K562 (cell line): Measurements from ENCODE around the gene FKRP.

Experiments used
- ATF1 ChIP-seq, 2 experiments: fragments of 450-650 bp in 1 of 2; IDR thresholded peaks; 2 replicates each; pipeline ENCODE4 v1.6.1; 2016; ENCODE audit warnings: missing compliant biosample characterization in 1 of 2, missing genetic modification characterization in 1 of 2
- ESRRA ChIP-seq: fragments of 450-650 bp; IDR thresholded peaks from 2 replicates; pipeline ENCODE4 v1.6.1; 2014; ENCODE audit warnings: low read depth, mild to moderate bottlenecking, moderate library complexity, borderline replicate concordance
- HCFC1 ChIP-seq: IDR thresholded peaks from 2 replicates; pipeline ENCODE4 v1.6.1; 2012; ENCODE audit warnings: low read depth, low read length, improper control_type of control experiment
- JUND ChIP-seq, 2 experiments: IDR thresholded peaks; 2 replicates in 1 of 2; 3 replicates in 1 of 2; pipeline ENCODE4 v1.6.1; 2011; ENCODE audit warnings: borderline replicate concordance in 2 of 2, low read depth in 2 of 2, low read length in 2 of 2, improper control_type of control experiment in 1 of 2, missing biosample characterization in 1 of 2, missing genetic modification characterization in 1 of 2, missing genetic modification reagents in 1 of 2
- KAT7 ChIP-seq: sonication (generic); formaldehyde crosslinking; IDR thresholded peaks from 2 replicates; pipeline ENCODE4 v1.8.0; 2022; ENCODE audit warnings: missing genetic modification reagents, mild to moderate bottlenecking, borderline replicate concordance
- TAF1 ChIP-seq: IDR thresholded peaks from 2 replicates; pipeline ENCODE4 v1.6.1; 2011; ENCODE audit warnings: mild to moderate bottlenecking, low read length, moderate library complexity; ENCODE audit not compliant: insufficient read depth, control insufficient read depth, severe bottlenecking; ENCODE audit errors: extremely low read depth
- TBP ChIP-seq: optimal IDR thresholded peaks from 2 replicates; pipeline ENCODE3; 2011; ENCODE audit warnings: low read depth, low read length, improper control_type of control experiment
- ZBTB1 ChIP-seq: sonication (generic); formaldehyde crosslinking; IDR thresholded peaks from 2 replicates; pipeline ENCODE4 v1.8.1; 2023; ENCODE audit warnings: missing genetic modification reagents, low read depth, mild to moderate bottlenecking, borderline replicate concordance
- ZFP1 ChIP-seq: fragments of 450-650 bp; formaldehyde crosslinking; IDR thresholded peaks from 2 replicates; pipeline ENCODE4 v1.4.0; 2020; ENCODE audit warnings: mild to moderate bottlenecking, mixed read lengths
- TF ChIP-seq, protein P1 (sequence below): fragments of 150-350 bp; IDR thresholded peaks from 2 replicates; pipeline ENCODE4 v1.6.1; 2014; ENCODE audit warnings: low read depth, mild to moderate bottlenecking, low read length, borderline replicate concordance
- TF ChIP-seq, protein P2 (sequence below), 2 experiments: fragments of 450-650 bp in 1 of 2; sonication (generic) in 1 of 2; formaldehyde crosslinking in 1 of 2; IDR thresholded peaks; 2 replicates each; pipeline versions ENCODE4 v1.7.1 to v1.9.0; 2016 to 2022; ENCODE audit warnings: inconsistent platforms in 1 of 2, mild to moderate bottlenecking in 1 of 2, missing genetic modification reagents in 1 of 2
- TF ChIP-seq, protein P3 (sequence below), 3 experiments: IDR thresholded peaks in 2 of 3; conservative IDR thresholded peaks in 1 of 3; 2 replicates each; pipeline ENCODE4 v1.5.1; 2011 to 2012; ENCODE audit warnings: low read length in 3 of 3, mild to moderate bottlenecking in 3 of 3, control low read depth in 2 of 3, improper control_type of control experiment in 1 of 3, inconsistent platforms in 1 of 3, low read depth in 1 of 3, mixed read lengths in 1 of 3, moderate library complexity in 1 of 3; ENCODE audit not compliant: insufficient read depth in 2 of 3

DNA sequence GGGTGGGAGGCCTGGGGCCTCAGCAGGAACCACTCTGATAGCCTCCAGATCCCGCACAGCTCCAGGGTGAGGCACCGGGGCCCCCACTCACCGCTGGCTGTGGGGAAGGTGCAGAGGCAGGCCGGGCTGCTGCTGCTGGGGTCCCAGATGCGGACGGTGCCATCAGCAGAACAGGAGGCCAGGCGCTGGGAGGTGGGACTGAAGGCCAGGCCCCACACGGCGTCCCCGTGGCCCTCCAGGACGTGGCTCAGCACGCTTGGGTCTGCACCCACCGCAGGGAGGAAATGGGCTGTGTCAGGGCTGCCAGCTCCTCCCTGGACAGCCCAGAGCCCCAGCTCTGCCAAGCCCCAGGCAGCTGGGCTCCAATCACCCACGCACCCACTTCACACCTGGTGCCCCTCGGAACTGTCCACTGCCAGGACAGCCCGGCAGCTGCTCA lies 22.8 kb upstream of the FKRP start:
- TF ChIP-seq TBP, result no peak
- TF ChIP-seq TAF1, result no peak
- no peak for TF ChIP-seq ZFP1 (CRISPR knock-in tag)
- TF ChIP-seq, protein P1, sequence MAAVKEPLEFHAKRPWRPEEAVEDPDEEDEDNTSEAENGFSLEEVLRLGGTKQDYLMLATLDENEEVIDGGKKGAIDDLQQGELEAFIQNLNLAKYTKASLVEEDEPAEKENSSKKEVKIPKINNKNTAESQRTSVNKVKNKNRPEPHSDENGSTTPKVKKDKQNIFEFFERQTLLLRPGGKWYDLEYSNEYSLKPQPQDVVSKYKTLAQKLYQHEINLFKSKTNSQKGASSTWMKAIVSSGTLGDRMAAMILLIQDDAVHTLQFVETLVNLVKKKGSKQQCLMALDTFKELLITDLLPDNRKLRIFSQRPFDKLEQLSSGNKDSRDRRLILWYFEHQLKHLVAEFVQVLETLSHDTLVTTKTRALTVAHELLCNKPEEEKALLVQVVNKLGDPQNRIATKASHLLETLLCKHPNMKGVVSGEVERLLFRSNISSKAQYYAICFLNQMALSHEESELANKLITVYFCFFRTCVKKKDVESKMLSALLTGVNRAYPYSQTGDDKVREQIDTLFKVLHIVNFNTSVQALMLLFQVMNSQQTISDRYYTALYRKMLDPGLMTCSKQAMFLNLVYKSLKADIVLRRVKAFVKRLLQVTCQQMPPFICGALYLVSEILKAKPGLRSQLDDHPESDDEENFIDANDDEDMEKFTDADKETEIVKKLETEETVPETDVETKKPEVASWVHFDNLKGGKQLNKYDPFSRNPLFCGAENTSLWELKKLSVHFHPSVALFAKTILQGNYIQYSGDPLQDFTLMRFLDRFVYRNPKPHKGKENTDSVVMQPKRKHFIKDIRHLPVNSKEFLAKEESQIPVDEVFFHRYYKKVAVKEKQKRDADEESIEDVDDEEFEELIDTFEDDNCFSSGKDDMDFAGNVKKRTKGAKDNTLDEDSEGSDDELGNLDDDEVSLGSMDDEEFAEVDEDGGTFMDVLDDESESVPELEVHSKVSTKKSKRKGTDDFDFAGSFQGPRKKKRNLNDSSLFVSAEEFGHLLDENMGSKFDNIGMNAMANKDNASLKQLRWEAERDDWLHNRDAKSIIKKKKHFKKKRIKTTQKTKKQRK, result no peak
- no peak for TF ChIP-seq KAT7
- TF ChIP-seq ESRRA, result no peak
- TF ChIP-seq ATF1 (CRISPR knock-in tag; IDR thresholded peaks at IDR 0.05), result no peak
- no peak for TF ChIP-seq ATF1 (tag; IDR thresholded peaks at IDR 0.05)
- TF ChIP-seq, protein P2, sequence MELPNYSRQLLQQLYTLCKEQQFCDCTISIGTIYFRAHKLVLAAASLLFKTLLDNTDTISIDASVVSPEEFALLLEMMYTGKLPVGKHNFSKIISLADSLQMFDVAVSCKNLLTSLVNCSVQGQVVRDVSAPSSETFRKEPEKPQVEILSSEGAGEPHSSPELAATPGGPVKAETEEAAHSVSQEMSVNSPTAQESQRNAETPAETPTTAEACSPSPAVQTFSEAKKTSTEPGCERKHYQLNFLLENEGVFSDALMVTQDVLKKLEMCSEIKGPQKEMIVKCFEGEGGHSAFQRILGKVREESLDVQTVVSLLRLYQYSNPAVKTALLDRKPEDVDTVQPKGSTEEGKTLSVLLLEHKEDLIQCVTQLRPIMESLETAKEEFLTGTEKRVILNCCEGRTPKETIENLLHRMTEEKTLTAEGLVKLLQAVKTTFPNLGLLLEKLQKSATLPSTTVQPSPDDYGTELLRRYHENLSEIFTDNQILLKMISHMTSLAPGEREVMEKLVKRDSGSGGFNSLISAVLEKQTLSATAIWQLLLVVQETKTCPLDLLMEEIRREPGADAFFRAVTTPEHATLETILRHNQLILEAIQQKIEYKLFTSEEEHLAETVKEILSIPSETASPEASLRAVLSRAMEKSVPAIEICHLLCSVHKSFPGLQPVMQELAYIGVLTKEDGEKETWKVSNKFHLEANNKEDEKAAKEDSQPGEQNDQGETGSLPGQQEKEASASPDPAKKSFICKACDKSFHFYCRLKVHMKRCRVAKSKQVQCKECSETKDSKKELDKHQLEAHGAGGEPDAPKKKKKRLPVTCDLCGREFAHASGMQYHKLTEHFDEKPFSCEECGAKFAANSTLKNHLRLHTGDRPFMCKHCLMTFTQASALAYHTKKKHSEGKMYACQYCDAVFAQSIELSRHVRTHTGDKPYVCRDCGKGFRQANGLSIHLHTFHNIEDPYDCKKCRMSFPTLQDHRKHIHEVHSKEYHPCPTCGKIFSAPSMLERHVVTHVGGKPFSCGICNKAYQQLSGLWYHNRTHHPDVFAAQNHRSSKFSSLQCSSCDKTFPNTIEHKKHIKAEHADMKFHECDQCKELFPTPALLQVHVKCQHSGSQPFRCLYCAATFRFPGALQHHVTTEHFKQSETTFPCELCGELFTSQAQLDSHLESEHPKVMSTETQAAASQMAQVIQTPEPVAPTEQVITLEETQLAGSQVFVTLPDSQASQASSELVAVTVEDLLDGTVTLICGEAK (IDR thresholded peaks at IDR 0.05), result no peak
- TF ChIP-seq, protein P2 (CRISPR knock-in tag; IDR thresholded peaks at IDR 0.05), result no peak
- TF ChIP-seq, protein P3, sequence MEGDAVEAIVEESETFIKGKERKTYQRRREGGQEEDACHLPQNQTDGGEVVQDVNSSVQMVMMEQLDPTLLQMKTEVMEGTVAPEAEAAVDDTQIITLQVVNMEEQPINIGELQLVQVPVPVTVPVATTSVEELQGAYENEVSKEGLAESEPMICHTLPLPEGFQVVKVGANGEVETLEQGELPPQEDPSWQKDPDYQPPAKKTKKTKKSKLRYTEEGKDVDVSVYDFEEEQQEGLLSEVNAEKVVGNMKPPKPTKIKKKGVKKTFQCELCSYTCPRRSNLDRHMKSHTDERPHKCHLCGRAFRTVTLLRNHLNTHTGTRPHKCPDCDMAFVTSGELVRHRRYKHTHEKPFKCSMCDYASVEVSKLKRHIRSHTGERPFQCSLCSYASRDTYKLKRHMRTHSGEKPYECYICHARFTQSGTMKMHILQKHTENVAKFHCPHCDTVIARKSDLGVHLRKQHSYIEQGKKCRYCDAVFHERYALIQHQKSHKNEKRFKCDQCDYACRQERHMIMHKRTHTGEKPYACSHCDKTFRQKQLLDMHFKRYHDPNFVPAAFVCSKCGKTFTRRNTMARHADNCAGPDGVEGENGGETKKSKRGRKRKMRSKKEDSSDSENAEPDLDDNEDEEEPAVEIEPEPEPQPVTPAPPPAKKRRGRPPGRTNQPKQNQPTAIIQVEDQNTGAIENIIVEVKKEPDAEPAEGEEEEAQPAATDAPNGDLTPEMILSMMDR (IDR thresholded peaks at IDR 0.05 in 2 of 3, conservative IDR thresholded peaks at IDR 0.05 in 1 of 3; ENCODE audit: insufficient read depth in 2 of 3, low read depth in 1 of 3, low read length in 3 of 3), result no peak
- TF ChIP-seq ZBTB1 (CRISPR knock-in tag), result no peak
- no peak for TF ChIP-seq HCFC1
- no peak for TF ChIP-seq JUND (IDR thresholded peaks at IDR 0.05; ENCODE audit: borderline replicate concordance, low read depth, low read length)
- TF ChIP-seq JUND (tag; IDR thresholded peaks at IDR 0.05; ENCODE audit: borderline replicate concordance, low read depth, low read length), result no peak
